ENCODE results near the gene MAPK8. TPM values are rescaled to one million over a fixed set of nuclear protein-coding genes. Genes with fewer than 3 reads are reported as not detected.

Gene MAPK8
- total and polyA plus RNA-seq, 3 donors from 2014 or later = 91.8 to 114 (median 98.8) TPM

- no peaks in the 10 kb centered on the region for H3K36me3 ChIP-seq (ENCODE audit: low read depth, missing control alignments)
- no peak overlapping the region for H3K27ac ChIP-seq
- intact Hi-C loops (cut with DNase I; ENCODE audit: low total_unique reads) = no loop called here
- no peak for DNase-seq
- WGBS, 2 donors = 76 to 89% methylated on average over 11 of the region's 11 CpGs
- H3K4me3 ChIP-seq = no peak overlapping the region
- TF ChIP-seq CTCF (IDR thresholded peaks at IDR 0.05) (no peak), POLR2A (IDR thresholded peaks at IDR 0.05) (no peak)
- no peaks in the 10 kb centered on the region for H3K9me3 ChIP-seq
- H3K27me3 ChIP-seq = no peaks in the 10 kb centered on the region
- peaks cover 26% of the 10 kb centered on the region for H3K4me1 ChIP-seq
Measured at GRCh38 chr10:48455055-48455391, 148.5 kb downstream of the MAPK8 start.

- no peak overlapping the region for H3K27ac ChIP-seq
- 75 to 83% methylated on average over 4 to 15 of the region's 15 CpGs for WGBS, 2 donors
Measured at GRCh38 chr10:48455392-48456151, 149.1 kb downstream of the MAPK8 start.

GRCh38 chr10:48456361-48456804, 149.9 kb downstream of the MAPK8 start:
- no peak overlapping the region for H3K4me3 ChIP-seq
- H3K9me3 ChIP-seq = no peaks in the 10 kb centered on the region
- no peak overlapping the region for H3K27ac ChIP-seq
- peaks cover 26% of the 10 kb centered on the region for H3K4me1 ChIP-seq
- H3K27me3 ChIP-seq = no peaks in the 10 kb centered on the region
- TF ChIP-seq POLR2A (IDR thresholded peaks at IDR 0.05) (no peak), CTCF (IDR thresholded peaks at IDR 0.05) (no peak)
- intact Hi-C loops (cut with DNase I; ENCODE audit: low total_unique reads) = no loop called here
- no peak for DNase-seq
- no peaks in the 10 kb centered on the region for H3K36me3 ChIP-seq (ENCODE audit: low read depth, missing control alignments)
- WGBS, 2 donors = 43 to 62% methylated on average over 9 of the region's 9 CpGs

More at GRCh38 chr10:48455392-48456151, 149.1 kb downstream of the MAPK8 start:
- Histone ChIP-seq H3K27me3 (no peaks in the 10 kb centered on the region), H3K9me3 (no peaks in the 10 kb centered on the region), H3K4me3 (no peak overlapping the region), H3K4me1 (peaks cover 26% of the 10 kb centered on the region), H3K36me3 (ENCODE audit: low read depth, missing control alignments) (no peaks in the 10 kb centered on the region)
- TF ChIP-seq CTCF (IDR thresholded peaks at IDR 0.05) = no peak
- TF ChIP-seq POLR2A (IDR thresholded peaks at IDR 0.05) = no peak
- intact Hi-C loops (cut with DNase I; ENCODE audit: low total_unique reads) = no loop called here
- DNase-seq = no peak

GRCh38 chr10:48456808-48457761, 150.6 kb downstream of the MAPK8 start:
- intact Hi-C loops (cut with DNase I; ENCODE audit: low total_unique reads) = no loop called here
- TF ChIP-seq CTCF (IDR thresholded peaks at IDR 0.05) (no peak), POLR2A (IDR thresholded peaks at IDR 0.05) (no peak)
- no peak for DNase-seq
- Histone ChIP-seq H3K9me3 (no peaks in the 10 kb centered on the region), H3K27me3 (no peaks in the 10 kb centered on the region), H3K4me1 (peaks cover 26% of the 10 kb centered on the region), H3K27ac (no peak overlapping the region), H3K4me3 (no peak overlapping the region), H3K36me3 (ENCODE audit: low read depth, missing control alignments) (no peaks in the 10 kb centered on the region)
- 76 to 88% methylated on average over 5 to 24 of the region's 24 CpGs for WGBS, 2 donors
